GM21515 (cell line): ENCODE measurements around the gene MVP.
A peak's percentile ranks its signal among the peaks of the same experiment; 100 is the strongest.
"Not testable (repeated sequence)": the region's sequence is repeated elsewhere in the genome, so short reads cannot be mapped to it uniquely, and the experiment has no call there.

Source experiments
- ATAC-seq: cut with Tn5 transposase; IDR thresholded peaks from one replicate; pipeline ENCODE4 v1.9.1; 2021; ENCODE audit not compliant: unreplicated experiment

The MVP gene

GRCh38 chr16:29815032-29815721 lies 5.1 kb upstream of the MVP start:
- ATAC-seq, result no peak

- ATAC-seq, result peak; percentile 48
Observed at GRCh38 chr16:29815793-29816693, 4.2 kb upstream of the MVP start, which contains the start of gene PAGR1. TSS of gene PAGR1 (plus strand) at chr16:29816152. CDS start at chr16:29816526, 374 bp downstream.

- ATAC-seq, result no peak
Observed at GRCh38 chr16:29816694-29817441, 3.4 kb upstream of the MVP start.

DNA sequence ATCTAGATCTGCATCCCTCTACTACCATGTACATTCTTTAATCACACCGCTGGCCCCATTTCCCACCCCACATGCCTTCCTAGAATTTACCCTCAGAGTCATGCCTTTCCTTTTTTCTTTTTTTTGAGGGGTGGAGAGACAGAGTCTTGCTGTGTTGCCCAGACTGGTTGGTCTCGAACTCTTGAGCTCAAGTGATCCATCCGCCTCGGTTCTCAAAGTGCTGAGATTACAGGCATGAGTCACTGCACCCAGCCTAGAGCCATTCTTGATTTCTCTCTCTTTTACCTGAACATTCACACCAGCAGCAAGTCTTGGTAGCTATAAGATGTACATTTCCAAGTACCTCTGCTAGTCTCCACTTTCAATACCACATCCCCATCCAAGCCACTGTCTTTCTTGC lies 2.2 kb upstream of the MVP start:
- no peak for ATAC-seq

DNA sequence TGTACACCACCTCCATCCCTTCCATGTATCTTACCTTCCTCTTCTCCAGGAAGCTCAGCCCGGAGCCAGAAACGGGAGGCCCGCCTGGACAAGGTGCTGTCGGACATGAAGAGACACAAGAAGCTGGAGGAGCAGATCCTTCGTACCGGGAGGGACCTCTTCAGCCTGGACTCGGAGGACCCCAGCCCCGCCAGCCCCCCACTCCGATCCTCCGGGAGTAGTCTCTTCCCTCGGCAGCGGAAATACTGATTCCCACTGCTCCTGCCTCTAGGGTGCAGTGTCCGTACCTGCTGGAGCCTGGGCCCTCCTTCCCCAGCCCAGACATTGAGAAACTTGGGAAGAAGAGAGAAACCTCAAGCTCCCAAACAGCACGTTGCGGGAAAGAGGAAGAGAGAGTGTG lies 756 bp upstream of the MVP start:
- ATAC-seq, result no peak

DNA sequence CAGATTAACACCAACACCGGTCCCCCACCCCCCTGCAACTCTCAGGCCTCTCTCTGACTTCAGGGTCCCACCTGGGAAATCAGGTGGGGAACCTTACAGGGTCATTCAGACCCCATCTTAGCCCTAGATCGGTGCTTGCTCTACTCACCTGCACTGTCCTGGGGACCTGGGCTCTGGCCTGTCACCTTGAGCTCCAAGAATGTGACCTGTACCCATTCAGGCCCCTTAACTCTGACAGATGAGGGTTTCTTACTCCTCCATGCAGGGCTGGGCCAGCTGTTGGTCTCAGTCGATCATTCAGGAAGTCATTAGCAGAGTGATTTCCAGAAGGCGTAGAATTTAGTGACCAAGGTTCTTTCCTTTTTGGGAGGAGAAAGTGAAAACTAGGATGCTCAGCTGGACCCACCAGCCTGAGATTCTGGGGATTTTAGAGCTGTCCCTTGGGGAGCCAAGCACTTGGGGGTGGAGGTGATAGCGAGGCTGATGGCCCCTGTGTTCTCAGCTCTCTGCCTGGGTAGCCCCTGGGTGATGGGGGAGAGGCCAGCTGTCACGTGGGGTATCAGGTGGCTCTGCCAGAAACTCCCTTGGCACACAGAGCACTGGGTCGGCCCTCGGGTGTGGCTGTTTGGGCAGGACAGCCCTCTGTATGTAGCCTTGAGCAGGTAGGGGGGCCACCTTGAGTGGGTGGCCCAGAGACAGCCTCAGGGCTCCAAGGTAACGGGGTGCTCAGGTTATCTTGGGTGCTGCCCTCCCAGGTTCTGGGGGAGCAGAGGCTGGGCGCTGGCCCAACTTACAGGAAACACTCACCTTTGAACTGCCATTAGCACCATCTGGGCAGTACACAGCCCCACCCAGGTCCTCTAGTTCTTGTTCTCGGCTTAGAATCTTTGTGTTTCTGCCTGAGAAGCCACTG lies 724 bp downstream of the MVP start:
- no peak for ATAC-seq

DNA sequence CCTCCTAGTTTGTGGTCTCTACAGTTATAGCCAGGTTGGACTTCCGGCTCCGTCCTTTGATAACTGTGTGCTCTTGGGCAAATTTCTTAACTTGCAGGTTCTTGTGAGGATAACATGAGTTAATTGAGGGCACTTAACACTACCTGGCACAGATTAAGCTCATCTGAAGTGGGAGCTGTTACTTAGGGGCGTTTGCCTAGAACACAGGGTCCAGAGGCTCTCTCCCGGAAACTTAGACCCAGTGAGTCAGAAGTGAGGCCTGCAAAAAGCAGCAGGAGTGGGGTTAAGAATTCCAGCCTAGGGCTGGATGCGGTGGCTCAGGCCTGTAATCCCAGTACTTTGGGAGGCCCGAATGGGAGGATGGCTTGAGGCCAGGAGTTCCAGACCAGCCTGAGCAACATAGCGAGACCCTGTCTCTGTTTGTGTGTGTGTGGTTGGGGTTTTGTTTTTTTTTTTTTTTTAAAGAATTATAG lies 1.4 kb downstream of the MVP start:
- ATAC-seq, result no peak

- ATAC-seq, result no peak
Observed at GRCh38 chr16:29824589-29825144, 4.4 kb downstream of the MVP start.

DNA sequence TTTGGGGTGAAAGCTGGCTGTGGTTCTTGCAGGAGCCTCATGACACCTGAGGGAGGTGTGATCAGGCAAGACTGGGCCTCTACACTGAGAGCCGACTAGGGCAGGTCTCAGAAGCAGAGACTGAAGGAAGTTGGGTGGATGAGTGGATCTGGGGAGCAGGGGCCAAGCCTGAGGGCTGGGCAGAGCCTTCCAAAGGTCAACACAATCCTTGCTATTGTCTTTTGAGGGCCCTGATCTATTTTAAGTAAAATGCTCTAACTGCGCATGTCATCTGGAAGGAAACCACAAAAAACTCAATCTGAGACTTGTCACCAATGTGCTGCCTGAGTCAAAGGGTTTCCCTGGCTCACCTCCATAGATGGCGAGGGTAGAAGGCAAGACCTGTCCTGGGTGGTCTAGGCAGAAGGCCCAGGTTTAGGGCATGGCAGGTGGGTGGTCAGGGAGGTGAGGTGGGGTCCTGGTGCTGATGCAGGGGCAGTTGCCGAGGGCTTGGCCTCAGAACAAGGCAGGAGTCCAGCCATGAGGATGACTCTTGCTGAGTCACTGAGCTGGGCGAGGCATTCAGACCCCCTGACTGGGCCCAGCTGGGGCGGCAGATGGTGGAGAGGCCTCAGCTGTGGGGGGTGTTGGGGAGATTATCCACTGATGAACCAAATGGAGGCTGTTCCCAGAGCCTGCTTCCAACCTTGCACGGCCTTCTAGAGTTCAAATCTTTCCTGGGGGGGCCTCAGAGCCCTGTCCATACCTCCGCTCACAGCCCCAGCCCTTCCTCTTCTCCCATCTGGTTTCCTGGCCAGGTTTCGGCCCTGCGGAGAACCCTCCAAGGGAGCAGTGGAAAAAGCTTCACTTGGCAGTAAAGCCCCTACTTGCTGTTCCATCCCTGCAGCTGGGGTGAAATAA lies 5.1 kb downstream of the MVP start:
- no peak for ATAC-seq

DNA sequence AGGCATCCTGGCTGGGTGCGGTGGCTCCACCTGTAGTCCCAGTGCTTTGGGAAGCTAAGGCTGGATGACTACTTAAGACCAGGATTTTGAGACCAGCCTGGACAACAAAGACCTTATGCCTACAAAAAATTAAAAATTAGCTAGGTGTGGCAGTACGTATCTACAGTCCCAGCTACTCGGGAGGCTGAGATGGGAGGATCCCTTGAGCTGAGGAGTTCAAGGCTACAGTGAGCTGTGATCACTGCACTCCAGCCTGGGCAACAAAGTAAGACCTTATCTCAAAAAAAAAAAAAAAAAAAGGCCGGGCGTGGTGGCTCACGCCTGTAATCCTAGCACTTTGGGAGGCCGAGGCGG lies 6.1 kb downstream of the MVP start:
- ATAC-seq, result no peak

- ATAC-seq, result no peak
Observed at GRCh38 chr16:29830774-29831173, 10.5 kb downstream of the MVP start.

GRCh38 chr16:29831490-29831889 lies 11.2 kb downstream of the MVP start:
- ATAC-seq, result no peak

DNA sequence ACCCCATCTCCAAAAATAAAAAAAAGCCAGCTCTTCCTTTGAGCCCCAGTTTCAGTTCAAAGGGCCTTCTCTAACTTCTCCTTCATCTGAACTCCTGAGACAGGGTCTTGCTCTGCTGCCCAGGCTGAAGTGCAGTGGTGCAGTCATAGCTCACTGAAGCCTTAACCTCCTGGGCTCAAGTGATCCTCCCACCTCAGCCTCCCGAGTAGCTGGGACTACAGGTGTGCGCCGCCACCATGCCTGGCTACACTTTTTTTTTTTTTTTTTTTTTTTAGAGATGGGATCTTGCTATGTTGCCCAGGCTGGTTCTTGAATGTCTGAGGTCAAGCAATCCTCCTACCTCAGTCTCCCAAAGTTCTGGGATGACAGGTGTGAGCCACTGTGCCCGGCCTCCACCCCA lies 13.0 kb downstream of the MVP start:
- not testable (repeated sequence) for ATAC-seq

DNA sequence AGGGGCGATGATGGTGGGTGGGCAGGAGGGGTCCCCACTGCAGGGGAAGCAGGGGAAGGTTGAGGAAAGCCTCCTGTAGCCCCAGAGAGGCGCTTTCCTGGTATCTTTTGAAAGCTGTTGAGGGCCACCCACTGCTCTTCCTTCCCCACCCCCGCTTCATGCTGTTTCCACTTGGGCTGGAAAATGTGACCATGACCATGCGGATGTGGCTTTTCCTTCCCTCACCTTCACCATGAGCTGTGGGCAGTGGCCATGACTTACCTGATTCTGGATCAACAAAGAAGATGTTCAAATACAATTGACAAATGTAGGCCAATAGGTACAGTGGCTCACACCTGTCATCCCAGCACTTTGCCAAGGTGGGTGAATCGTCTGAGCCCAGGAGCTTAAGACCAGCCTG lies 13.8 kb downstream of the MVP start:
- ATAC-seq, result no peak

DNA sequence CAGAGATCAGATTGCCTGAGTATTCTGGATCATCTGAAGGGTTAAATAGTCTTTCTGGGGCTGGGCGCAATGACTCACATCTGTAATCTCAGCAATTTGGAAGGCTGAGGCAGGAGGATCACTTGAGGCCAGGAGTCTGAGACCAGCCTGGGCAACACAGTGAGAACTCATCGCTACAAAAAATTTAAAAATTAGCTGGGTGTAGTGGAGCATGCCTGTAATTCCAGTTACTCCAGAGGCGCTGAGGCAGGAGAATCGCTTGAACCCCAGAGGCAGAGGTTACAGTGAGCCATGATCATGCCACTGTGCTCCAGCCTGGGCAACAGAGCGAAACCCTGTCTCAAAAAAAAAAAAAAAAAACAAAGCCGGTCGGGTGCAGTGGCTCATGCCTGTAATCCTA lies 15.7 kb downstream of the MVP start:
- ATAC-seq, result no peak

DNA sequence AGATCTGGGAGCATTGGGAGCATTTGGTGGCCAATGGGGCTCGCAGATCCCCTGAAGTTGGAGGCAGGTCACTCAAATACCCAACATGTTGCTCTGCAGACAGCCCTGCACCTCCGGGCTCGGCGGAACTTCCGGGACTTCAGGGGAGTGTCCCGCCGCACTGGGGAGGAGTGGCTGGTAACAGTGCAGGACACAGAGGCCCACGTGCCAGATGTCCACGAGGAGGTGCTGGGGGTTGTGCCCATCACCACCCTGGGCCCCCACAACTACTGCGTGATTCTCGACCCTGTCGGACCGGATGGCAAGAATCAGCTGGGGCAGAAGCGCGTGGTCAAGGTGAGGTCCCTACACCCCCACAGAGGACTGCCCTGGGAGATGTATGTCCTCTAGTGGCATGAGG lies 16.4 kb downstream of the MVP start:
- ATAC-seq, result no peak

- ATAC-seq, result no peak
Observed at GRCh38 chr16:29837841-29838240, 17.6 kb downstream of the MVP start.

GRCh38 chr16:29839822-29840221 lies 19.6 kb downstream of the MVP start:
- no peak for ATAC-seq

- no peak for ATAC-seq
Observed at GRCh38 chr16:29840240-29840639, 20.0 kb downstream of the MVP start.
